NCI-H524 treated with DMSO at 0.1 percent for 48 hours (cell line): ENCODE results near the gene ZSCAN5A.
"Not testable (repeated sequence)": the region's sequence is repeated elsewhere in the genome, so short reads cannot be mapped to it uniquely, and the experiment has no call there.

Experiments
- DNase-seq: peaks from one replicate; lab custom pipeline; 2025; lab: John Stamatoyannopoulos, UW

The ZSCAN5A gene

DNA sequence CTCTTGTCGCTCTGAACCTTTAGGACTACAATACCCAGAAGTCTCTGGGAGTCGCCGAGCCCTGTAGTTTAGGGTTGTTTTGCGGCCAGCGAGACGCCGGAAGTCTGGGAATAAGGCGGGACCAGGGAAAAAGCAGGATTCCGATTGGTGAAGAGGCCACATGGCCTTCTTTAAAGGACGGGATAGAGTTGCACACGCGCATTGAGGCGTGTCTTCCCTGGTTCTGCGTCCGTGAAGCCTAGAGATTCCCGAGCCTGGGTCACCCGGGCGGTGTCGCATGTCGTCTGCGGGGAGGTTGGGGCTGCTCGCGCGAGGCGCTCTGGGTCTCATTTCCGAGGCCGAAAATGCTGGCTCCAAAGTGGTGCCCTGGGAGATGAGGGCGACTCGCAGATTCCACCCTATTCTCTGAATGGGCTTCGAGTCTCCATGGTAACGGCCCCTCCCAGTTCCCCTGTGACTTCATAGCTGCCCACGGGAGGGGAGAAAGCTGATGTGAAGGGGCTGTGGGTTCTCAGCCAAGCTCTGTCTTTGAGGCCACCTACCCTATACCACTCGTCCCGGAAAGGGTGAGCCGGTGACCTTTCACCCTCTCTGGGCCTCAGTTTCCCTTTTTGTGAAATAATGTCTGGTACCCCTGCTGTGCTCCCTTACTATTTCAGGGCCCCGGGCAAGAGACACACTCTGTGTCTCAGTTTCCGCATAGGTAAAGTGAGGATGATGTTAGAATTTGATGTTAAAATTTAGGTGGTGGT lies 614 bp upstream of the ZSCAN5A start:
- DNase-seq: peak; percentile 90

DNA sequence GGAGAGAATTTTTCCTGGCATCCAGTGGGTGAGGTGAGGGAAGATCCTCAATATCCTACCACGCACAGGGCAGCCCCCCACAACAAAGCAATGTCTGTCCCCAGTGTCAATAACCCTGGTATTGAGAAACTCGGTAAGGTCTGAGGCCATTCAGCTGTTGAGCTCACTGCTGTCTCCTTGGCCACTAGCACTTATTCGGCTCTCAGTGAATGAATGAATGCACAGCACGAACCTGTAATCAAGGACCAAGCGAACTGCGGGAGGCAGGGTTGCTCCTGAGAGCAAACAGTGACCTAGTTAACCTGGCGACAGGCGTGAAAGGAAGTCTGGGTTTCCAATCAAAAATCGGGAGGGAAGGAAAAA lies 640 bp downstream of the ZSCAN5A start:
- no peak for DNase-seq

DNA sequence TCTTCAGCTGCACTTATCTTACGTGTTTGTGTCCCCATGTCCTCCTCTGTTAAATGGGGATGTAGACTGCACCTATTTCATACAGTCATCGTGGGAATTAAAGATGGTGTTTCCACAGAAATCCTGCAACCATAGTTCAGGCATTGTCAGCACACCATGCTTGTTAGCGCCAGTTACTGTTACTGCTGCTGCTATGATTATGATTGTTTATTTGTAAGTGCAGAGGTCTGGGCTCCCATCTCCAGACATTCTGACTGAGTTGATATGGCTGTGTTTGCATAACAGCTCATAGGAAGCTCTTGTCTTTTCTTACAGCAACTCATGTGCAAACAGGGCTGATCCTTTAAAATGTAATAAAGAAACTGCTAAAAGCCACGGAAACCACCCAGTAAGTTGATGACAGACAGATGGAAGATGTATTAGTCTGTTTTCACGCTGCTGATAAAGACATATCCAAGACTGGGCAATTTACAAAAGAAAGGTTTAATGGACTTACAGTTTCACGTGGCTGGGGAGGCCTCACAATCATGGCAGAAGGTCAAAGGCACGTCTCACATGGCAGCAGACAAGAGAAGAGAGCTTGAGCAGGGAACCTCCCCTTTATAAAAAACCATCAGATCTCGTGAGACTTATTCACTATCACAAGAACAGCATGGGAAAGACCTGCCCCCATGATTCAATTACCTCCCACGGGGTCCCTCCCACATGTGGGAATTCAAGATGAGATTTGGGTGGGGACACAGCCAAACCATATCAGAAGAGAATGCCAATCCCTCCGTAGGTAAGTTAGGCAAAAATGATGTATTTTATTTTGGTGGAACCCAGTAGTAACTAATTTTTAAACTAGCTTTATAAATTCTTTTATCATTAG lies 1.6 kb downstream of the ZSCAN5A start:
- no peak for DNase-seq

DNA sequence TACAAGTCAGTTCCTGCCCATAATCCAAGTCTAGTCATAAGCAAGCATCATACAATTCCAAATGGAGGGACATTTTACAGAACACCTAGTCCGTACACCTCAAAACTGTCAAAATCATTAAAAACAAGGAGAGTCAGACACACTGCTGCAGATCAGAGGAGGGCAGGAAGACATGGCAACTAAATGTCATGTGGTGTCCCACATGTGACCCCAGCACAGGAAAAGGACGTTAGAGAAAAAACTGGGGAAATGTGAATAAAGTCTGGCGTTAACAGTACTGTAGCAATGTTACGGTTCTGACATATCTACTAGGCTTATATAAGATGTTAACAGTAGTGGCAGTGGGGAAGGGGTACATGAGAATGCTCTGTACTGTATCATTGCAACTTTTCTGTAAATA lies 2.3 kb downstream of the ZSCAN5A start:
- no peak for DNase-seq

DNA sequence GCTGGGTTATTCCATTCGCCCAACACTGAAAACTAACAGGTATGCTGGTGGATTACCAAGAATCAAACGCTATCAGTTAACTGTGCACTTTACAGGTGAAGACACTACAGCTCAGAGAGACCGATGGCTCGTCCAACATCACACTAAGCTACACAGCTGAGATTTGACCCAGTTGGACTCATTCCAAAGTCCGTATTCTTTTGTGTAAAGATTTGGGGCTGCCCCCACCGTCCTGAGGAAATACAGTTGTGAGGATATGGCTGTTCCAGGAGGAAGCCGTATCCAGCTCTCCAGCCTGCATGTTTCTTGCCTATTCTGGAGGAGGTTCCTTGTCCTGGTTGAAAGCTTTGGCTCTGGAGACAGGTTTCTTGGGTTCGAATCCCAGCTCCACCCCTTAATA lies 4.2 kb downstream of the ZSCAN5A start:
- DNase-seq: no peak

DNA sequence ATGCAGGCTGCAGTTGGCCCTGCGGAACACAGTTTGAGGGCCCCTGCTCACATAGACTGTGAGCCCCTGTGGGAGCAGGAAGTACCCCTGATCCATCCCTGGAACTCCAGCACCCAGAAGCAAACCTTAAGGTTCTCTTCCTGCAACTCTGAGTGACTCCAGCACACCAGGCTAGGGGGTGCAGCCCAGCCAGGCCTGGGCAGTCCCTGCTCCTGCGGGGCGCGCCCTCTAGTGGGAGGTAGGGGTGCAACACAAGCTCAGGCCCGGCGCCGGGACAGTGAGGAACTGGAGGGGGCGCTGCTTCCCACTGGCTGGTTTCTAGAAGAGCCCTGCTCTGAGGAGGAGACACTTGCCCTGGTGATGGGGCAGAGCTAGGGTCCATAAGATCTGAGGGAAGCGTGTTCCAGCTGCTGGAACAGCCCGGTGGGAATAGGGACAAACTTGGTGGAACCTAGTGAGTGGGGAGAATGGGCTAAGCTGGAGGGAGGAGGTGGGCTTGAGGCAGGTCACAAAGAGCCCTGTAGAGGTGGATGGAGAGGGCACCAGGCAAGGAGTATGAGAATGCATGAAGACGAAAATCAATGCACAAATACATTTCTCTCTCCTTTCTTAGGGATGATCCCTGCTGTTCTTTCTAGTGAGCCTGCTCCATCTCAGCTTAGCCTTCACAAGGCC lies 5.0 kb downstream of the ZSCAN5A start:
- no peak for DNase-seq

DNA sequence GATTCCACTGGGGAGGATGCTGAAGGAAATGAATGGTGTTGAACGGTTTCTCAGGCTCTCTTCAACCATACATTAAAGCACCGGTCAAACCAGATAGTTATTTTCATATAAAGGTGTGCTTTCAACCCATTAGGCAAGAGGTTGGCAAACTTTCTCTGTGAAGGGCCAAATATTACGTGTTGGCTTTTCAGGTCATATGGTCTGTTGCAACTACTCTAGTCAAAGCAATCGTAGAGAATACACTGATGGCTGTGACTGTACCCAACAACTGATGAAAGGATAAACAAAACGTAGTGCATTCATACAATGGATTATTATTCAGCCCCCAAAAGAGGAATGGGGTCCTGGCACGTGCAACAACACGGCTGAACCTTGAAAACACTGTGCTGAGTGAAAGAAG lies 5.8 kb downstream of the ZSCAN5A start:
- DNase-seq: no peak

DNA sequence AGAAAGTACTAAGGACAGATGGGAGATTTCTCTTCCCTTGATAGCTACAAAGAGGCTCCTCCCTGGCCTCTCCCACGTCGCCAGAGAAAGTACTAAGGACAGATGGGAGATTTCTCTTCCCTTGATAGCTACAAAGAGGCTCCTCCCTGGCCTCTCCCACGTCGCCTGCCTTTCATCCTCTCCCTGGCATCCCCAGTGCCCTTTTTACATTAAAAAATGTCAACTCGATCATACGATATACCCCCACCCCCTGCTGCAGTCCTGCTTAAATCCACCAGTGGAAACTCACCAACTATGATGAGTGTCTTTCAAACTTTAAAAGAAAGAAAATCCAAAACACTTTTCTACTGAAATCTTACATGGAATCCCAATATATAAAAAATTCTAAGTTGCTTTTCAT lies 7.6 kb downstream of the ZSCAN5A start:
- not testable (repeated sequence) for DNase-seq

DNA sequence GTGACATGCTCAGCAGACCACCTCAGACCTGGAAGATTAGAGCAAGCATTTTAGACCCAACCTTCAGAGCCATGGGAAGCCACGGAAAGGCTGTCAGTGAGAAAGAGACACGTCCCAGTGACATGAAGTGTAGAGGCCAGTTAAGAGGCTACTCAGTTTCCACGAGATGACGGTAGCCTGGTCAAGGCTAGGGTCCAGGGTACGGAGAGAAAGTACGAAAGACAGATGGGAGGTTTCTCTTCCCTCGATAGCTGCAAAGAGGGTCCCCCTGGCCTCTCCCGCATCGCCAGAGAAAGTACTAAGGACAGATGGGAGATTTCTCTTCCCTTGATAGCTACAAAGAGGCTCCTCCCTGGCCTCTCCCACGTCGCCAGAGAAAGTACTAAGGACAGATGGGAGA lies 8.6 kb downstream of the ZSCAN5A start:
- no peak for DNase-seq

DNA sequence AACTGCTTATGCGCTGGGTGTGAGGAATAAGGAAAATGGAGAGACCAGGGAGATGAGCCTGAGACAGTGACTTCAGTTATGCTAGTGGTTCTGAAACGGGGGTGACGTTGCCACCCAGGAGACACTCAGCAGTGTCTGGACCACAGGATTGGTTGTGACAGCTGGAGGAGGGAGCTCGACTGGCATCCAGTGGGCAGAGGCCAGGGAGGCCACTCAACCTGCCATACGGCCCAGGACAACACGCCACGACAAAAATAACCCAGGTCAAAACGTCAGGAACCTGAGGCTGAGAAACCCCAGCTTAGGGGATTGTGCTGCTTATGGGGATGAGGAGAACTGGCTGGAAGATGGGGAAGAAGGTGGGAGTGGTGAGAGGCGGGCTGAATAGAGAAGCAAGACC lies 10.4 kb downstream of the ZSCAN5A start:
- DNase-seq: no peak

DNA sequence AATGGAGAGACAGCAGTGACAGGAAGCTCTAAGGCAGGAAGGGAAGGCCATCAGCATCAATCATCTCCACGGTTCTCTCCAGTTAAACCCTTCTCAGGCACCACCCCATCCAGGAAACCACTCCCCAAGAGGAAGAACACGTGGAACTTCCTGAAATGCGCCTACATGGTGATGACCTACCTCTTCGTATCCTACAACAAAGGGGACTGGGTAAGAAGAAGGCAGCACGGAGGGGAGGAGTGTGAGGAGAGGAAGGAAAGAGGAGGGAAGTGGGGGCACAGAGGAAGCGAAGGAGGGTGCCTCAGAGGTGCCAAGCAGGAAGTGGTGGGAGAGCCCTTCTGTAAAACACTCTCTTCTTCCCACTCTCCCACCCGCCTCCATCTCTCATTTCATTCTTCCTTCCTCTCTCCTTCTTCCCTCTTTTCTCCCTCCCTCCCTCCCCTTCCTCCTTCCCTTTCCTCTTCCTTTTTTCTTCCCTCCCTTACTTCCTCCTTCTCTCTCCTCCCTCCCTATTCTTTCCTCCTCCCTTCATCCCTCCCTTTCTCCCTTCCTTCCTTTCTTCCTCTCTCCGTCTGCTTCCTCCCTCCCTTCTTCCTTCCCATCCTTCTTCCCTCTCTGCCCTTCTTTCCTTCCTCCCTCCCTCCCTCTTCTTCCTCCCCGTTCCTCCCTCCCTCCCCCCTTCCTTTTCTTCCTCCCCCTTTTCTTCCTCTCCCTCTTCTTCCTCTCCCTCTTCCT lies 12.6 kb downstream of the ZSCAN5A start:
- no peak for DNase-seq

DNA sequence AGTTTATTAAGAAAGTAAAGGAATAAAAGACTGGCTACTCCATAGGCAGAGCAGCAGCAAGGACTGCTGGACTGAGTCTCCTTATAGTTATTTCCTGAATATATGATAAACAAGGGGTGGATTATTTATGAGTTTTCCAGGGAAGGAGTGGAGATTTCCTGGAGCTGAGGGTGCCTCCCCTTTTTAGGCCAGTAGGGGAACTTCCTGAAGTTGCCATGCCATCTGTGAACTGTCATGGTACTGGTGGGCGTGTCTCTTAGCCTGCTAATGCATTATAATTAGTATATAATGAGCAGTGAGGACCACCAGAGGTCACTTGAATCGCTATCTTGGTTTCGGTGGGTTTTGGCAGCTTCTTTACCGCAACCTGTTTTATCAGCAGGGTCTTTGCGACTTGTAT lies 13.5 kb downstream of the ZSCAN5A start:
- no peak for DNase-seq

DNA sequence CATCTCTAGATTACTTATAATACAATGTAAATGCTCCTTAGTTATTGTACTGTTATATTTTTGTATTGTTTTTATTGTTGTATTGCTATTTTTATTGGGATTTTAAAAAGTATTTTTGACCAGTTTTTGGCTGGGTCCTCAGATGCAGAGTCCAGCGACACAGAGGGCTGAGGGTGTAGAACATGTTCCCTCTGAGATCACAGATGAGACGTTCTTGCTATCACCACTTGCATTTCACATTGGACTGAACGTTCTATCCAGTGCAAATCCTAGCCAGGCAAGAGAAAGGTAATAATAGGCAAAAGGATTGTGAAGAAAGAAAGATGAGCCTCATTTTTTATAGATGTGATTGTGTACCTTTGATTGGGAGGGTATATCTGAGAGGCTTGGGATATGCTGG lies 15.0 kb downstream of the ZSCAN5A start:
- no peak for DNase-seq

DNA sequence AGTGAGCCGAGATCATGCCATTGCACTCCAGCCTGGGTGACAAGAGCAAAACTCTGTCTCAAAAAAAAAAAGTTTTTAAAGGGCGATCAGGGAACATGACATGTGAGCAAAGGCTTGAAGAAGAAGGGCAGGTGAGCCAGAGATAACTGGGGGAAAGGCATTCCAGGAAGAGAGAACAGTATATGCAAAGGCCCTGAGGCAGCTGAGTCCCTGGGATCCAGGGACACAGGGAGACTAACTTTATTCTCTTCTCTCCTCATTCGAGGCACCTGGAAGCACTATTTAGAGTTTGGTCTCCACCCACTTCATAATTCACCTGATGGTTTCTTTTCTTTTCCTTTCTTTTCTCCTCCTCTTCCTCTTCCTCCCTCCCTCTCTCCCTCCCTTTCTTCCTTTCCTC lies 17.6 kb downstream of the ZSCAN5A start:
- DNase-seq: no peak

DNA sequence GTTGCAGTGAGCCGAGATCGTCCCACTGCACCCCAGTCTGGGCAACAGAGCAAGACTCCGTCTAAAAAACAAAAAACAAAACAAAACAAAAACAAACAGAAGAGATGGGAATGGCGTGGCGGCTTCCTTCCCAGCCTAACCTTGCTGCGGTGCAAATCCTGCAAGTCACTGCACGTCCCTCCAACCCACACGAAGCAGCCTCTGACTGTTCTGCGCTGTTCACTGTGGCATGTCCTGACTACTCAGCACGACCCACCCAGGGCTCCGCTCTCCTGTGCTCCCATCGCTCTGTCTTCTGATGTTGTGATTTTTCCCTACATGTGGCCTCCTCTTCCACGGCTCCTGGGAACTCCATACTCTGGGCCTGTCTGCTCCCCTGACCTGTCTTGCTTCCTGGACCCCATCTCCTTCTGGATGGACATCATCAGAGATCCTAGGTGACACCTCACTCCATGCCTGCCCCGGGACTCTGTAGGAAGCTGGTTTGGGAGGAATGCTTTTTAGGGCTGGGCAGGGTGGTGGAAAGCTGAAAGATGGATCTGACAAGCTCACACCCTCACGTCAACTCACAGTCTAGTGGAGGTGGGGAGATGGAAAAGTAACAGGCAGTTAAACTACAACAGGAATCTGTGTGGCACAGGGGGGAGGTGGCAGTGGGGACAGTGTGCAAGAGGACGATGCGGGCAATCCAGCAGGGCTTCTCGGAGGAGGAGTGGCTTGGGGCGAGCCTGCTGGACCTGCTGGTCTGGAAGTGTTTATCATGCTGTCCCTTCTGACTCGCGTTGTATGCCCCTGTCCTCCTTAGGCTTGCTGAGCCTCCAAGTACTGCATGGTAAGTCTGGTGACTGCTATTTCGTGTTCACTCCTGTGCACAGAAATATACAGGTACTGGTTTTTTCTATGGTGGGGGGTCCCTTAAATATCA lies 18.8 kb downstream of the ZSCAN5A start:
- no peak for DNase-seq

DNA sequence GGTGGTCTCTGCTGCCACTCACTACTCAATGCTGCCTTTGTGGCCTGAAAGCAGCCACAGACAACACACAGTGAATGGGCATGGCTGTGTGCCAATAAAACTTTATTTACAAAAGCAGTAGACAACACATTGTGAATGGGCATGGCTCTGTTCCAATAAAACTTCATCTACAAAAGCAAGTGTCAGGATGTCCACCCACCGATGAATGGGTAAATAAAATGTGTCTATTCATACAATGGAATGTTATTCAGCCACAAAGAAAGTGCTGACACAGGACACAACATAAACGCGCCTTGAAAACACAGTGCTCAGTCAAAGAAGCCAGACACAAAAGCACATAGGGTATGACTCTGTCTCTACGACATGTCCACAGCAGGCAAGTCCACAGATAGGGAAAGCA lies 20.1 kb downstream of the ZSCAN5A start:
- no peak for DNase-seq

DNA sequence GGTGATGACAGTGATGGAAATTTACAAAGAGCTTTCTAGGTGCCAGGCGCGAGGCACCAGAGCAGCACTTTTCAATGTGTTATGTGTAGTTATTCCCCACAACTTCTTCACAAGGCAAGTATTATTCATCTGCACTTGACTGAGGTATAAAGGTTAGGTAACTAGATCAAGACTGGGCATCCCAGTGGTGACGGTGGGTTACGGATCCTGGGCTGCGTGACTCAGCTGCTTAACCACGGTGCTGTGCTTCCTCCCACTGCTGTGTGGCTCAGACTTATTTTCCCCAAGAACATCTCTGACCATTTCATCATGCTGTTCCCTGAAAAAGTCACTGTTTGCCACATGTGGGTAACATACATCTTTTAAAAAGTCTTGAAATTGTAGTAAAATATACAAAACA lies 22.8 kb downstream of the ZSCAN5A start:
- DNase-seq: no peak

DNA sequence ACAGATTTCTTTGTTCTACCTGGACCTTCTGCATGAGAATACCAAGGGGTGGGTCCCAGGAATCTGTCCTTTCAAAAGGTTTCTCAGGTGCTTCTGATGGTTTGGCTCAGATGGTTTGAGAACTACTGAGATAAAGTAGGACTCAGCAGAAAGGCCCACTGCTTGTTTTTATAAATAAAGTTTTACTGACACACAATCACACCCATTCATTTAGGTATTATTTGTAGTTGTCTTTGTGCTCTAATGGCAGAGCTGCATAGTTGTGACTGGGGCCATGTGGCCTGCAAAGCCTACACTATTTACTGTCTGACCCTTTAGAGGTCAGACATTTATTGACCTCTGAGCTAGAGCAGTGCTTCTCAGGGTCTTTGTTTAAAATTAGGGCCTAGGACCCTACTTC lies 24.5 kb downstream of the ZSCAN5A start:
- DNase-seq: no peak

DNA sequence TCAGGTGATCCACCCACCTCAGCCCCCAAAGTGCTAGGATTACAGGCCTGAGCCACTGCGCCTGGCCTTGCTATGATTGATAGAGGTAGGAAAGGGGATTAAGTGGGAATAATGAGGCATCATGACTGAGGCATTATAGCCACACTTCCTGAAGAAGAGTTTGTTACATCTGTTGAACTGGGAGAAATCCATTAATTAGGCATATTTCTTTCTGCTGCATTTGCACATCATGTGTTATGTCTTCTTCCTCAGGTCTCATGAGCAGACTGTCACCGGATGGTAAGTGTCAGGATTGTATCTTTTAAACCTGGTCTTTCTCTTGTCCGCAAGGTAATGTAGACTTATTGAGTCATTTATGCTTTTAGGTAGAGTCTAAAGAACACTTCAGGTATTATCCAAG lies 29.9 kb downstream of the ZSCAN5A start:
- no peak for DNase-seq

DNA sequence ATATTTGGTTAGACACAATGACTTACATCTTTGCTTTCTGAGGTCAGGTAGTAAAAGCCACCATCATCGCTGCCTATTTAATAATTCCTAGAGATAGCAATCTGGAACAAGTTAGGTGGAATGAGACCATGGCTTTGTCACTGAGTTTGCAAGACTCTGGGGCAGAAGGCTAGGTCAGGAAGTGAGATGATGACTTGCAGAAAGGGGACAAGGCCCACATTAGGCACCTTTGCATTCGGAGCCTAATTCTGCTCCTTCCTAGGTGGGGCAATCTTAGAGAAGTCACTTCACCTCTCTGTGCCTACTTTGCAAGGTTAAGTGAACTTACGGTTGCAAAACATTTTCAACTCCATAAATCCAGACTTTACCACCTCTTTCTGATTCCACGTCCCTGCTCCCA lies 31.8 kb downstream of the ZSCAN5A start:
- DNase-seq: no peak

DNA sequence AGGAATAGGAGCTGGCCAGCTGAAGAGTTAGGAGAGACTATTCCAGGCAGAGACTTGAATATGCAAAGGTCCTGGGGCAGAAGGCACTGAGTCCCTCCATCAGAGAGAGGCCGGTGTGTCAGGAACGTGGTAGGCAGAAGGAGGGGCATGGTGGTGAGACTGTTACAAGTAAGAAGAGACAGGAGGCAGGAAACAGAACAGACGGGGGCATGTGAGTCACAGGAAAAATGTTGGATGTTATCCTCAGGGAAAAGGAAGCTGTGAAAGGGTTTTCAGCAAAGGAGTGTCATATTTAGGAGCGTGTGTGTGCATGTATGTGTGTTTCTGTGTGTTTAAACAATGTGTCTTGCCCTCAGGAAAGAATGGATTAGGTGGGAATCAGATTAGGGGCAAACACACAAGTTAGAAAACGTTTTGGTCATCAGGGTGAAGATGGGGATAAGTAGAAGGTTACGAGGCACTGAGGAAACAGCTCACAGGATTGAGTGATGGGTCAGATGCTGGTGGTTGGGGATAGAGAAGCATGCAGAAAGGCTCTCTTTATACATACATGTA lies 41.0 kb downstream of the ZSCAN5A start:
- DNase-seq: no peak
